Neural progenitor cell (in vitro differentiated cells): ENCODE data around the gene KISS1.

Experiments used
- EZH2 ChIP-seq: fragments of 200-600 bp; sonication (generic); IDR thresholded peaks from 2 replicates; pipeline ENCODE4 v1.6.1; 2017; ENCODE audit warnings: antibody characterized with exemption, mild to moderate bottlenecking, moderate library complexity
- EZH2phosphoT487 ChIP-seq: fragments of 200-600 bp; sonication (generic); IDR thresholded peaks from 2 replicates; pipeline ENCODE4 v1.6.1; 2017; ENCODE audit warnings: antibody characterized with exemption
- TF ChIP-seq, protein P1 (sequence below): fragments of 200-600 bp; sonication (generic); IDR thresholded peaks from 2 replicates; pipeline ENCODE4 v1.5.1; 2017; ENCODE audit warnings: antibody characterized with exemption, mild to moderate bottlenecking

DNA sequence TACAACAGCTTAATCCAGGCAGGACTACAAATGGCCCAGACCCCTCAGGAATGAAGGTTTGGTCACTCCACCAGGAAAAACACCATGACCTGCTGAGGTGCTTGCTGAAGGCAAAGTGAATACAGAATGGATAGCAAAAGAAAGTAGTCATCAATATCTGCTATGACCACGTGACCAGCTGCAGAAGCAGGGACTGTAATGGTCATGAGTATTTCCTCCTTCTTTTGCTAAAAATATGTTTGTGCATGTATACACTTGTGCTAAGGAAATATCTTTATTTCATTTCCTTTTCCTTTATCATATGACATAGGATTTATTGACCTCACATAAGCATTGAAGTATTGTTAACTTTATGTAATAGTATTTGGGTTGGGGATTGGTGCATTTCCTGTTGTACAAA, 43.9 kb upstream of the KISS1 start:
- TF ChIP-seq, protein P1, sequence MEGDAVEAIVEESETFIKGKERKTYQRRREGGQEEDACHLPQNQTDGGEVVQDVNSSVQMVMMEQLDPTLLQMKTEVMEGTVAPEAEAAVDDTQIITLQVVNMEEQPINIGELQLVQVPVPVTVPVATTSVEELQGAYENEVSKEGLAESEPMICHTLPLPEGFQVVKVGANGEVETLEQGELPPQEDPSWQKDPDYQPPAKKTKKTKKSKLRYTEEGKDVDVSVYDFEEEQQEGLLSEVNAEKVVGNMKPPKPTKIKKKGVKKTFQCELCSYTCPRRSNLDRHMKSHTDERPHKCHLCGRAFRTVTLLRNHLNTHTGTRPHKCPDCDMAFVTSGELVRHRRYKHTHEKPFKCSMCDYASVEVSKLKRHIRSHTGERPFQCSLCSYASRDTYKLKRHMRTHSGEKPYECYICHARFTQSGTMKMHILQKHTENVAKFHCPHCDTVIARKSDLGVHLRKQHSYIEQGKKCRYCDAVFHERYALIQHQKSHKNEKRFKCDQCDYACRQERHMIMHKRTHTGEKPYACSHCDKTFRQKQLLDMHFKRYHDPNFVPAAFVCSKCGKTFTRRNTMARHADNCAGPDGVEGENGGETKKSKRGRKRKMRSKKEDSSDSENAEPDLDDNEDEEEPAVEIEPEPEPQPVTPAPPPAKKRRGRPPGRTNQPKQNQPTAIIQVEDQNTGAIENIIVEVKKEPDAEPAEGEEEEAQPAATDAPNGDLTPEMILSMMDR, result no peak
- TF ChIP-seq EZH2 (no peak), EZH2phosphoT487 (no peak)
